Effector memory CD4-positive, alpha-beta T cell (primary cell): Measurements from ENCODE around the gene BICD2.

ENCODE experiments used
- DNase-seq, 3 donors: peaks; one replicate each; pipeline ENCODE4 v3.0.0-alpha.2; 2020
- H3K27ac ChIP-seq: 2 replicates; pipeline ENCODE4 v1.7.0; 2013; ENCODE audit warnings: mild to moderate bottlenecking, low read length, moderate library complexity; ENCODE audit not compliant: insufficient read depth, poor library complexity, severe bottlenecking
- H3K27me3 ChIP-seq: replicated peaks from 2 replicates; pipeline ENCODE4 v1.7.0; 2013; ENCODE audit warnings: mild to moderate bottlenecking, low read length; ENCODE audit not compliant: insufficient read depth, control insufficient read depth, poor library complexity, severe bottlenecking
- H3K36me3 ChIP-seq: 2 replicates; pipeline ENCODE4 v1.7.0; 2013; ENCODE audit warnings: mild to moderate bottlenecking, low read length, moderate library complexity; ENCODE audit not compliant: control insufficient read depth, insufficient read depth
- H3K4me1 ChIP-seq: 2 replicates; pipeline ENCODE4 v1.7.0; 2013; ENCODE audit warnings: low read length, mild to moderate bottlenecking; ENCODE audit not compliant: control insufficient read depth, insufficient read depth, poor library complexity, severe bottlenecking
- H3K4me3 ChIP-seq: 2 replicates; pipeline ENCODE4 v1.7.0; 2013; ENCODE audit warnings: low read length, low read depth, mild to moderate bottlenecking; ENCODE audit not compliant: insufficient read depth, poor library complexity, severe bottlenecking
- H3K9me3 ChIP-seq: 2 replicates; pipeline ENCODE4 v1.7.0; 2013; ENCODE audit warnings: mild to moderate bottlenecking, low read length, moderate library complexity; ENCODE audit not compliant: control insufficient read depth

BICD2 gene

GRCh38 chr9:92728831-92729734, 35.5 kb downstream of the BICD2 start:
- no peak overlapping the region for H3K27ac ChIP-seq
- H3K27me3 ChIP-seq: no peaks in the 10 kb centered on the region
- H3K9me3 ChIP-seq: no peaks in the 10 kb centered on the region
- H3K36me3 ChIP-seq: peaks cover 33% of the 10 kb centered on the region
- DNase-seq: no peak
- no peak overlapping the region for H3K4me3 ChIP-seq
- no peaks in the 10 kb centered on the region for H3K4me1 ChIP-seq

- Histone ChIP-seq H3K4me3 (no peak overlapping the region), H3K27ac (no peak overlapping the region), H3K27me3 (no peaks in the 10 kb centered on the region), H3K4me1 (no peaks in the 10 kb centered on the region), H3K9me3 (no peaks in the 10 kb centered on the region), H3K36me3 (peaks cover 35% of the 10 kb centered on the region)
- DNase-seq: no peak
Observed at GRCh38 chr9:92727716-92728700, 36.6 kb downstream of the BICD2 start.

- no peak for DNase-seq
Observed at GRCh38 chr9:92726971-92727715, 37.5 kb downstream of the BICD2 start.

GRCh38 chr9:92726348-92726747, 38.3 kb downstream of the BICD2 start:
- Histone ChIP-seq H3K9me3 (no peaks in the 10 kb centered on the region), H3K4me1 (no peaks in the 10 kb centered on the region), H3K27me3 (no peaks in the 10 kb centered on the region), H3K36me3 (peaks cover 52% of the 10 kb centered on the region), H3K4me3 (no peak overlapping the region), H3K27ac (no peak overlapping the region)
- no peak for DNase-seq

More at GRCh38 chr9:92726971-92727715, 37.5 kb downstream of the BICD2 start:
- H3K27me3 ChIP-seq: no peaks in the 10 kb centered on the region
- no peak overlapping the region for H3K27ac ChIP-seq
- peaks cover 44% of the 10 kb centered on the region for H3K36me3 ChIP-seq
- H3K4me1 ChIP-seq: no peaks in the 10 kb centered on the region
- no peaks in the 10 kb centered on the region for H3K9me3 ChIP-seq
- H3K4me3 ChIP-seq: no peak overlapping the region

- H3K9me3 ChIP-seq: no peaks in the 10 kb centered on the region
- H3K36me3 ChIP-seq: peaks cover 56% of the 10 kb centered on the region
- no peak for DNase-seq
- H3K4me1 ChIP-seq: no peaks in the 10 kb centered on the region
- H3K27ac ChIP-seq: no peak overlapping the region
- H3K4me3 ChIP-seq: no peak overlapping the region
- H3K27me3 ChIP-seq: no peaks in the 10 kb centered on the region
Observed at GRCh38 chr9:92725766-92726165, 38.9 kb downstream of the BICD2 start.

GRCh38 chr9:92725266-92725545, 39.4 kb downstream of the BICD2 start:
- peaks cover 62% of the 10 kb centered on the region for H3K36me3 ChIP-seq
- H3K9me3 ChIP-seq: no peaks in the 10 kb centered on the region

GRCh38 chr9:92724528-92725265, 39.9 kb downstream of the BICD2 start:
- H3K27me3 ChIP-seq: no peaks in the 10 kb centered on the region
- H3K36me3 ChIP-seq: peaks cover 67% of the 10 kb centered on the region
- H3K4me1 ChIP-seq: no peaks in the 10 kb centered on the region
- no peaks in the 10 kb centered on the region for H3K9me3 ChIP-seq
- H3K4me3 ChIP-seq: no peak overlapping the region
- no peak for DNase-seq
- H3K27ac ChIP-seq: no peak overlapping the region

More at GRCh38 chr9:92725266-92725545, 39.4 kb downstream of the BICD2 start:
- no peak for DNase-seq
- Histone ChIP-seq H3K27me3 (no peaks in the 10 kb centered on the region), H3K4me3 (no peak overlapping the region), H3K4me1 (no peaks in the 10 kb centered on the region), H3K27ac (no peak overlapping the region)

GRCh38 chr9:92723801-92724323, 40.8 kb downstream of the BICD2 start:
- Histone ChIP-seq H3K4me1 (no peaks in the 10 kb centered on the region), H3K36me3 (peaks cover 71% of the 10 kb centered on the region), H3K9me3 (no peaks in the 10 kb centered on the region), H3K27me3 (no peaks in the 10 kb centered on the region), H3K27ac (no peak overlapping the region), H3K4me3 (no peak overlapping the region)
- DNase-seq: no peak

GRCh38 chr9:92723299-92723625, 41.4 kb downstream of the BICD2 start:
- no peaks in the 10 kb centered on the region for H3K9me3 ChIP-seq
- H3K4me3 ChIP-seq: no peak overlapping the region
- no peak overlapping the region for H3K27ac ChIP-seq
- H3K27me3 ChIP-seq: no peaks in the 10 kb centered on the region
- H3K36me3 ChIP-seq: peaks cover 71% of the 10 kb centered on the region
- no peaks in the 10 kb centered on the region for H3K4me1 ChIP-seq
- DNase-seq: no peak
